Activated CD4-positive, alpha-beta T cell treated with anti-CD3 and anti-CD28 coated beads, Interleukin-2, amount 10 ng/mL, durations not matched to agents 7 days and 5 days (primary cell): ENCODE measurements around the gene OSBPL6. TPM values are rescaled to one million over a fixed set of nuclear protein-coding genes. Genes with fewer than 3 reads are reported as not detected.
"Not testable (repeated sequence)": the region's sequence is repeated elsewhere in the genome, so short reads cannot be mapped to it uniquely, and the experiment has no call there.

Source experiments
- CTCF ChIA-PET: fragments of 350-600 bp; sonication (Branson Sonifier 250); formaldehyde crosslinking; loops from one replicate; lab custom pipeline; 2021; ENCODE audit warnings: antibody characterized with exemption; lab: Charles Lee
- POLR2A ChIA-PET: fragments of 350-600 bp; sonication (Branson Sonifier 250); formaldehyde crosslinking; loops from one replicate; lab custom pipeline; 2021; ENCODE audit warnings: antibody characterized with exemption; lab: Charles Lee
- DNase-seq: peaks from one replicate; pipeline ENCODE4 v3.0.0-alpha.2; 2020
- H3K27ac Mint-ChIP-seq: one replicate; pipeline ENCODE4 v1.8.0; 2021; ENCODE audit warnings: mild to moderate bottlenecking, moderate library complexity, mixed read lengths
- H3K27me3 Mint-ChIP-seq: one replicate; pipeline ENCODE4 v1.8.0; 2021; ENCODE audit warnings: mixed read lengths
- H3K36me3 Mint-ChIP-seq: one replicate; pipeline ENCODE4 v1.8.0; 2021; ENCODE audit warnings: low read depth, mixed read lengths
- H3K4me1 Mint-ChIP-seq: one replicate; pipeline ENCODE4 v1.8.0; 2021; ENCODE audit warnings: mixed read lengths
- H3K4me3 Mint-ChIP-seq: one replicate; pipeline ENCODE4 v1.8.0; 2021; ENCODE audit warnings: mild to moderate bottlenecking, moderate library complexity, mixed read lengths
- H3K9me3 Mint-ChIP-seq: one replicate; pipeline ENCODE4 v1.8.0; 2021; ENCODE audit warnings: mixed read lengths
- total RNA-seq, 2 experiments: library from RNA; stranded (reverse); gene quantifications; one replicate each; pipeline ENCODE4 v1.2.3, GENCODE V29; 2021

OSBPL6 gene
- total RNA-seq, 2 experiments from 2014 or later, result 0.35 to 0.52 TPM

DNA sequence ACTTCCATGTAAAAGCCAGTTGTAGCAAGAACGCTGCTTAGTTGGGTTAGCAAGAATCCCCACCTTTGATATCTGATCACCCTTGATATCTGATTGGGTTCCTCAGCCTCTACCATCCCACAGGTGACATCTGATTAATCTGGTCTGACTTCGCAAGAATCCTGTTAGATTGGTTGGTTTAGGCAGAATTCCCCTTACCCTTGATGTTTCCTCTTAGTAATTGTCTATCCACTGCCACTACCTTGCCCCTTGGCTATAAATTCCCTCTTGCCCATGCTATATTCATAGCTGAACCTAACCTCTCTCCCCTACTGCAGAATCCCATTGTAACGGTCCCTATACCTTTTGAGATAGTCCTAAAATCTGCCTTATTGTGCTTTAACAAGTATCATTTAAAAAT lies 223.6 kb downstream of the OSBPL6 start:
- Mint-ChIP-seq H3K4me1 (peaks cover 44% of the 10 kb centered on the region), H3K27me3 (no peaks in the 10 kb centered on the region), H3K36me3 (peaks cover 23% of the 10 kb centered on the region), H3K4me3 (no peak overlapping the region), H3K9me3 (no peaks in the 10 kb centered on the region), H3K27ac (no peak overlapping the region)
- DNase-seq, result no peak
- ChIA-PET POLR2A (no interaction called here), CTCF (interaction anchor here (1.1 to 2.2 kb wide), 5 partner anchors 11 to 38 kb away, joined by 3 to 13 read pairs (median 3); no protein-coding TSS in a partner anchor)

DNA sequence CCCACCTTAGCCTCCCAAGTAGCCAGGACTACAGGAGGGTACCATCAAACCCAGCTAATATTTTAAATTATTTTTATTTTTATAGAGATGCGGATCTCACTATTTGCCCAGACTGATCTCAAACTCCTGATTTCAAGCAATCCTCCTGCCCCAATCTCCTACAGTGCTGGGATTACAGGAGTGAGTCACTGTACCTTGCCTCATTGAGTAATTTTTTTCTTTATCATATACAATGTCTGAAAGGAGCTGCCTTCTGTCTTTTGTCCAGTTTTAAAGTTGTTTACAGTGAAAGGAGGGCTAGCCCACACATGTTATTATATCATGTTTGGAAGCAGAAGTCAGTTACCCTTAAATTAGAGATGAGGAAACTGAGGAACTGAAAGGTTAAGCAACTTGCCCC lies 224.1 kb downstream of the OSBPL6 start:
- Mint-ChIP-seq H3K36me3 (peaks cover 24% of the 10 kb centered on the region), H3K27me3 (no peaks in the 10 kb centered on the region), H3K4me1 (peaks cover 39% of the 10 kb centered on the region), H3K4me3 (no peak overlapping the region), H3K27ac (no peak overlapping the region), H3K9me3 (no peaks in the 10 kb centered on the region)
- DNase-seq, result no peak
- ChIA-PET CTCF (interaction anchor here (0.8 to 2.2 kb wide), 7 partner anchors 10 to 305 kb away, joined by 3 to 13 read pairs (median 3); no protein-coding TSS in a partner anchor), POLR2A (interaction anchor here (0.8 kb wide), 1 partner anchor 32 kb away, joined by 3 read pairs; the partner anchor contains the start of gene PRKRA)

DNA sequence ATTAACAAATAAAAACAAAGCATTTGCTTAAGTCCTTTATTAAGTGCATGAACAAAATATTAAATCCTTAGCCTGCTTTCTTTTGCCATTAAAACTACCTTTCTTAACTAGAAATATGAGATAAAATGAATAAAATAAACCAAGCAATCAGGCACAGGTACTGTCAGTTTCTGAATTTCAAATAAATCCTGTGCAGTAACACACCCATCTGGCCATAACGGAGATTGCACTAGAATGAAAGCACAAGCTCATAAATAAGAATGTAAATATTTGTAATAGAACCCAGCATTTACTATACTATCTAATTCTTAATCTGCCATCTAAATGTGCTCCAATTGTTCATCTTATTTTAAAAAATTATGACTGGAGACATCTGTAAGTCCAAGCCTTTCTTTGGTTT lies 224.8 kb downstream of the OSBPL6 start:
- H3K4me3 Mint-ChIP-seq, result no peak overlapping the region
- H3K27ac Mint-ChIP-seq, result no peak overlapping the region
- ChIA-PET CTCF (interaction anchor here (0.6 to 2.2 kb wide), 13 partner anchors 9 to 307 kb away, joined by 3 to 13 read pairs (median 3); partner anchors contain the start of gene RBM45), POLR2A (interaction anchor here (1.0 kb wide), 1 partner anchor 145 kb away, joined by 3 read pairs; no protein-coding TSS in a partner anchor)
- DNase-seq, result peak; percentile 54
- H3K27me3 Mint-ChIP-seq, result no peaks in the 10 kb centered on the region
- no peaks in the 10 kb centered on the region for H3K9me3 Mint-ChIP-seq
- H3K4me1 Mint-ChIP-seq, result peaks cover 39% of the 10 kb centered on the region
- H3K36me3 Mint-ChIP-seq, result peaks cover 28% of the 10 kb centered on the region

DNA sequence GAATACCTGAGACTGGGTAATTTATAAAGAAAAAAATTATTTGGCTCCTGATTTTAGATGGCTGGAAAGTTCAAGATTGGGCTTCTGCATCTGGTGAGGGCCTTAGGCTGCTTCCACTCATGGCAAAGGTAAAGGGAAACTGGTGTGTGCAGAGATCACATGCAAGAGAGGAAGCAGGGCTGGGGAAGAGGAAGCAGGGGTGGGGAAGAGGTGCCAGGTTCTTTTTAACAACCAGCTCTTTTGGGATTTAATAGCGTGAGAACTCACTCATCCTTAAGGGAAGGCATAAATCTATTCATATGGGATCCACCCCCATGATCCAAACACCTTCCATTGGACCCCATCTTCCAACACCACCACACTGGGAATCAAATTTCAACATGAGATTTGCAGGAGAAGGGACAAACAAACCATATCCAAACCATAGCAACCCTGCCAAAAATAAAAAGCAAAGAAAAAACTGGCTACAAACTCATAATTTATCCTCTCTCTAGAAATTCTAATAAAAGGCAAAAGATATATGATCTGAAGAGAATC lies 226.2 kb downstream of the OSBPL6 start:
- DNase-seq, result no peak
- Mint-ChIP-seq H3K27me3 (no peaks in the 10 kb centered on the region), H3K36me3 (peaks cover 40% of the 10 kb centered on the region), H3K27ac (no peak overlapping the region), H3K4me1 (peaks cover 33% of the 10 kb centered on the region), H3K4me3 (no peak overlapping the region), H3K9me3 (peaks cover 12% of the 10 kb centered on the region)
- CTCF ChIA-PET, result interaction anchor here (1.0 to 1.2 kb wide), 3 partner anchors 14 to 62 kb away, joined by 3 read pairs; no protein-coding TSS in a partner anchor
- POLR2A ChIA-PET, result interaction anchor here (0.6 kb wide), 1 partner anchor 38 kb away, joined by 3 read pairs; no protein-coding TSS in a partner anchor

DNA sequence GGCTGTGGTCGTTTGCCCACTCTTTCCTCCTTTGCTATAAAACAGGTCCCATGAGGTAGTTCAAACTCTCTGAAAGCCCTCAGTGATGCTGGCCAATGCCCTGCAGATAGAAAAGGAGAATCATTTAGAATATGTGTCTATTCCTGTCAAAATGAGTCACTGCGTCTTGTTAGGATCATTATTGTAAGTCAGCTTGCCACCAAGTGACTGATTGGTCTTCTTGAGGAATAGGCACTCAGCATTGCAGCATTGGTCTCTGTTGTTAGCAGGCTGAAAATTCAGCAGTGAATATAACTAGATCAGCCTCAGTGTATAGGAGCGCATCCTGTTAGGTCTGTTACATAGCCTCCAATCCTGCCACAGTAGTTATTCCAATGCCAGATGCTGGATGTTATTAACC lies 227.8 kb downstream of the OSBPL6 start:
- Mint-ChIP-seq H3K4me1 (peaks cover 24% of the 10 kb centered on the region), H3K36me3 (peaks cover 46% of the 10 kb centered on the region), H3K27ac (no peak overlapping the region), H3K9me3 (peaks cover 25% of the 10 kb centered on the region), H3K27me3 (no peaks in the 10 kb centered on the region), H3K4me3 (no peak overlapping the region)
- ChIA-PET POLR2A (no interaction called here), CTCF (interaction anchor here (2.0 kb wide), 1 partner anchor 8 kb away, joined by 11 read pairs; no protein-coding TSS in a partner anchor)
- DNase-seq, result no peak

DNA sequence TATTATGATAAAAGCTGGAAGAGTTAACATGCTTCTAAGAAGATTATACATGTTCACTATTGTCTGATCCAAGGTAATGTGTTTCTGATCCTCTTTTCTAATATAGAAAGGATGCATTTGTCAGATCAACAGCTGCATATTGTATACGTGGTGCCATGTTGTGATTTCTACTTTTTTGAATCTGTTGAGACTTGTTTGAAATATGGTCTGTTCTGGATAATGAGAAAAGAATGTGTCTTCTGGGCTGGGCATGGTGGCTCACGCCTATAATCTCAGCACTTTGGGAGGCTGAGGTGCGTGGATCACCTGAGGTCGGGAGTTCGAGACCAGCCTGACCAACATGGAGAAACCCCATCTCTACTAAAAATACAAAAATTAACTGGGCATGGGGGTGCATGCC lies 229.4 kb downstream of the OSBPL6 start:
- Mint-ChIP-seq H3K4me1 (peaks cover 17% of the 10 kb centered on the region), H3K9me3 (peaks cover 25% of the 10 kb centered on the region), H3K36me3 (peaks cover 60% of the 10 kb centered on the region)
- POLR2A ChIA-PET, H3K27ac Mint-ChIP-seq, H3K4me3 Mint-ChIP-seq, DNase-seq, H3K27me3 Mint-ChIP-seq: not testable (repeated sequence)
- CTCF ChIA-PET, result interaction anchor here (0.9 to 2.0 kb wide), 2 partner anchors 9 to 19 kb away, joined by 3 to 11 read pairs; no protein-coding TSS in a partner anchor

DNA sequence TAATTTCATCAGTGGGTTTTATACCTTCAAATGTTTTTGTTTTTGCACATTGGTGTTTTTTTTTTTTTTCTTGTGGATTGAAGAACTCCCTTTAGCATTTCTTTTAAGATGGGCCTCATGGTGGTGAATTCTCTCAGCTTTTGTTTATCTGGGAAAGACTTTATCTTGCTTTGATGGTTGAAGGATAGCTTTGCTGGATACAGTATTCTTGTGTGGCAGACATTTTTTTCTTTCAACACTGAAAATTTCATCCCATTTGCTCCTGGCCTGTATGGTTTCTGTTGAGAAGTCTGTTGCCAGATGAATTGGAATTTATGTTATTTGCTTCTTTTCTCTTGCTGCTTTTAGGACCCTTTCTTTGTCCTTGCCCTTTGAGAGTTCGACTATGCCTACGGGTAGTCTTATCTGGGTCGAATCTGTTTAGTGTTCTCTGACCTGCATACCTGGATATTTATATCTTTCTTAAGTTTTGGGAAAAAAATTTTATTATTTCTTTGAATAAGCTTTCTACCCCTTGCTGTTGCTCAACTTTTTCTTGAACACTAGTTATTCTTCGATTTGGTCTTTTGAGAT lies 231.0 kb downstream of the OSBPL6 start:
- ChIA-PET CTCF (interaction anchor here (1.3 to 1.5 kb wide), 3 partner anchors 9 to 11 kb away, joined by 3 to 6 read pairs (median 4); no protein-coding TSS in a partner anchor), POLR2A (no interaction called here)
- H3K4me3 Mint-ChIP-seq, result no peak overlapping the region
- H3K36me3 Mint-ChIP-seq, result peaks cover 68% of the 10 kb centered on the region
- peaks cover 25% of the 10 kb centered on the region for H3K9me3 Mint-ChIP-seq
- peaks cover 7% of the 10 kb centered on the region for H3K4me1 Mint-ChIP-seq
- DNase-seq, result no peak
- no peak overlapping the region for H3K27ac Mint-ChIP-seq
- H3K27me3 Mint-ChIP-seq, result no peaks in the 10 kb centered on the region

DNA sequence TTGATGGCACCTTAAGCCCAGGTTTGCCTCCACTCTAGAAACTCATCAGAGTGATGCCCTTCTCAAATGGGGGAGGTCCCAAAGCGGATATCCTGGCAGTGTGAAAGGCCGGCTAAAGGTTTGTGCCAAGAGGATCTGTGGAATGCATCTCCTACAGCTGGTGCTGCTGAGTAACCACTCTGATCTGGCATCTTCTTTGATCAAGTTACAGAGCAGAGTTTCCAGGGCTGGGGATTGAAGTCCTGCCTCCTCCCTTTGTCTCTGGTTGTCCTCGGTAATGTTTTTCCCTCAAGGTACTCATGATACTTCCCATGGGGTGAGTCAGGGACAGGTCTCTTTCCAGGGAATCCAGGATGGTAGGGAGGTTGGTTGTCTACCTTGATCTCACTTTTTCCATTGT lies 232.1 kb downstream of the OSBPL6 start:
- H3K36me3 Mint-ChIP-seq, result peaks cover 73% of the 10 kb centered on the region
- H3K4me3 Mint-ChIP-seq, result no peak overlapping the region
- POLR2A ChIA-PET, result no interaction called here
- peaks cover 25% of the 10 kb centered on the region for H3K9me3 Mint-ChIP-seq
- H3K27ac Mint-ChIP-seq, result no peak overlapping the region
- no peak for DNase-seq
- H3K27me3 Mint-ChIP-seq, result no peaks in the 10 kb centered on the region
- CTCF ChIA-PET, result interaction anchor here (1.1 to 1.5 kb wide), 3 partner anchors 9 to 12 kb away, joined by 3 to 6 read pairs (median 6); no protein-coding TSS in a partner anchor
- peaks cover 3% of the 10 kb centered on the region for H3K4me1 Mint-ChIP-seq

DNA sequence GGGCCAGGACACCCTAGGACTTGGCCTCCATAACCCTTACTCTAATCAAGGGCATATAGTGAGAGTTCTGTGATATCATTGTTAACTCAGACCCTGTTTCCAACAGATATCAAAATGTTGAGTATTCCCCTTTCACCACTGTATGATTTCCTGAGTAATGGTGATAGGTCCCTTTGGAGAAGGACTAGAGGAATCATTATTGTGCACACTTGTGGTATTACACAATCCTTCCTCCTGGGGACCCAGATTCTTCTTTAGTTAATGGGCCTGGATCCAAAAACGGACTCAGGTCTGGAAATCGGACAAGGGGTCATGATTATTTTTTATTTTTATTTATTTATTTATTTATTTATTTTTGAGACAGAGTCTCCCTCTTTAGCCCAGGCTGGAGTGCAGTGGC lies 233.1 kb downstream of the OSBPL6 start:
- ChIA-PET POLR2A (no interaction called here), CTCF (interaction anchor here (1.3 to 2.7 kb wide), 3 partner anchors 8 to 23 kb away, joined by 4 to 13 read pairs (median 6); no protein-coding TSS in a partner anchor)
- peaks cover 25% of the 10 kb centered on the region for H3K9me3 Mint-ChIP-seq
- no peak overlapping the region for H3K27ac Mint-ChIP-seq
- peaks cover 75% of the 10 kb centered on the region for H3K36me3 Mint-ChIP-seq
- no peaks in the 10 kb centered on the region for H3K27me3 Mint-ChIP-seq
- H3K4me1 Mint-ChIP-seq, result peaks cover 3% of the 10 kb centered on the region
- no peak overlapping the region for H3K4me3 Mint-ChIP-seq
- no peak for DNase-seq

DNA sequence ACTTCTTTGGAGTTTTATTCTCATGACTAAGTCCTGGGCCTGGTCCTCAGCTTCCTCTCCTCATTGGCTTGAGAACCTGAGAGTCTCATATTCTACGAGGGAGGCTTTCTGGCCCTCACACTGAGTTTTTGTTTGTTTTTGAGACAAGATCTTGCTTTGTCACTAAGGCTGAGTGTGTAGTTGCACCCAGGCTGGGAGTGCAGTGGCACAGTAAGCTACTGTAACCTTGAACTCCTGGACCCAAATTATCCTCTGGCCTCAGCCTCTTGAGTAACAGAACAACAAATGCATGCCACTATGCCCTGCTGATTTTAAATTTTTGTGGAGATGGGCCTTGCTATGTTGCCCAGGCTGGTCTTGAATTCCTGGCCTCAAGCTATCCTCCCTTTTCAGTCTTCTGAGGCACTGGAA lies 234.1 kb downstream of the OSBPL6 start:
- no peak overlapping the region for H3K27ac Mint-ChIP-seq
- no peak overlapping the region for H3K4me3 Mint-ChIP-seq
- no peak for DNase-seq
- no peaks in the 10 kb centered on the region for H3K27me3 Mint-ChIP-seq
- peaks cover 25% of the 10 kb centered on the region for H3K9me3 Mint-ChIP-seq
- POLR2A ChIA-PET, result no interaction called here
- CTCF ChIA-PET, result interaction anchor here (0.8 to 5.2 kb wide), 6 partner anchors 9 to 33 kb away, joined by 4 to 26 read pairs (median 4); no protein-coding TSS in a partner anchor
- peaks cover 3% of the 10 kb centered on the region for H3K4me1 Mint-ChIP-seq
- peaks cover 74% of the 10 kb centered on the region for H3K36me3 Mint-ChIP-seq

DNA sequence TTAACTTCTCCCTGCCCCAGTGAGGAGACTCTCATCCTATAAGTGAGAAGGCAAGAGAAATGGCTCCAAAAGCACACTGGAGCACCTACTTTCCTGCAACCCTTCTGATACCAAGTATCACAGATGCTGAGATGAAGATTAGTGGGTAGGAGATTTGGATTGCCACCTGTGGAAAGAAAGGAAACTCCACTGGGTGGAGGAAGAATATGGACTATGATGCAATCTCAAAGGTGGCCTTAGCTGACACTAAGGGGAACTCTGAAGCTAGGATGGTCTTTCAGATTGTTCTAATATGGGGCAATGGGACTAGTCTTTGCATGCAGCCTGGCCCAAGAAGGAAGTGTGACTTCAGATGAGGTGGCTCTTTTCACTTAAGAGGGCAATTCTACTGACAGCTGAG lies 235.0 kb downstream of the OSBPL6 start:
- DNase-seq, result no peak
- Mint-ChIP-seq H3K9me3 (peaks cover 24% of the 10 kb centered on the region), H3K27me3 (no peaks in the 10 kb centered on the region), H3K27ac (no peak overlapping the region), H3K36me3 (peaks cover 71% of the 10 kb centered on the region), H3K4me3 (no peak overlapping the region), H3K4me1 (peaks cover 3% of the 10 kb centered on the region)
- POLR2A ChIA-PET, result no interaction called here
- CTCF ChIA-PET, result interaction anchor here (1.2 to 5.2 kb wide), 5 partner anchors 10 to 34 kb away, joined by 4 to 26 read pairs (median 4); no protein-coding TSS in a partner anchor

DNA sequence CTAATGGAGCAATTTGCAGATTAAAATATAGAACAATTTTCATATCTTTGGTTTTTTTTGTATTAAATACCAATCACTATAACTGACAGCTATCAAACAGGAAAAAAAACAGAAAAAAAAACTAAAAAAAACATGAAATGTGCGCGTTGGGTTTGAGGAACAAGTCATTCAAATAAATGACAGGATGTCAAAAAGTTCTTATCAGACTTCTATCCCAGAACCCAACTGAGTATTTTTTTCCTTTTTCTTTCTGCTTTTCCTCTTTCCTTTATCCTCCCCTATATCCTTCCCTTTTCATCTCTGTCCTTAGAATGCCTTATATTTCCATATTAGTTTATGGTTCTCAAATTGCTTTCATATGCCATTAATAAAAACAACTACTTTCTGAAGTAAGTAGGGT lies 242.3 kb downstream of the OSBPL6 start:
- no peaks in the 10 kb centered on the region for H3K9me3 Mint-ChIP-seq
- H3K36me3 Mint-ChIP-seq, result peaks cover 50% of the 10 kb centered on the region
- CTCF ChIA-PET, result interaction anchor here (1.8 kb wide), 1 partner anchor 18 kb away, joined by 4 read pairs; no protein-coding TSS in a partner anchor
- no peak for DNase-seq
- POLR2A ChIA-PET, result no interaction called here
- no peaks in the 10 kb centered on the region for H3K27me3 Mint-ChIP-seq
- H3K27ac Mint-ChIP-seq, result peak overlapping the region; percentile 44
- H3K4me1 Mint-ChIP-seq, result no peaks in the 10 kb centered on the region
- no peak overlapping the region for H3K4me3 Mint-ChIP-seq
